Erythroblast (primary cell): ENCODE results near the gene PTS.

Experiments used
- GATA1 ChIP-seq: IDR thresholded peaks from 2 replicates; pipeline ENCODE4 v1.6.1; 2011; ENCODE audit warnings: low read depth, mild to moderate bottlenecking, control low read depth, low read length, moderate library complexity
- POLR2A ChIP-seq: IDR thresholded peaks from 2 replicates; pipeline ENCODE4 v1.6.1; 2011; ENCODE audit warnings: mild to moderate bottlenecking, low read length

GRCh38 chr11:112273066-112273465, 46.8 kb downstream of the PTS start:
- TF ChIP-seq POLR2A (no peak), GATA1 (no peak)
